A549 (cell line): ENCODE results near the gene ICAM4. TPM values are rescaled to one million over a fixed set of nuclear protein-coding genes. Genes with fewer than 3 reads are reported as not detected.

Source experiments
- ATAC-seq, 2 experiments: fragments of 200-7000 bp in 1 of 2; fragments of >200 bp in 1 of 2; cut with Nextera tagmentation in 1 of 2; cut with Tn5 transposase in 1 of 2; 3 replicates each; pipeline versions ENCODE4 v1.8.0 to v1.9.1; 2018 to 2020; ENCODE audit warnings: mild to moderate bottlenecking in 1 of 2, moderate library complexity in 1 of 2
- CTCF ChIA-PET: fragments of 300-600 bp; sonication (Branson Sonifier 250); formaldehyde crosslinking; extraction: SDS; loops from one replicate; lab custom pipeline; 2021; ENCODE audit warnings: antibody characterized with exemption, inconsistent platforms; lab: Yijun Ruan, JAX
- POLR2A ChIA-PET: fragments of 350-600 bp; formaldehyde crosslinking; extraction: SDS; loops from one replicate; lab custom pipeline; 2021; ENCODE audit warnings: antibody characterized with exemption, inconsistent platforms; lab: Yijun Ruan, JAX
- DNase-seq, 2 experiments: peaks; one replicate each; pipeline versions ENCODE4 v3.0.0 to v3.0.0-alpha.2; 2011 to 2016; ENCODE audit warnings: low read depth in 1 of 2, low spot score in 1 of 2
- FAIRE-seq: peaks from 2 replicates; lab custom pipeline; 2011; peaks lifted over from hg19 to GRCh38; lab: Jason Lieb, UNC
- H3K27ac ChIP-seq, 2 experiments: fragments of >200 bp; sonication (Bioruptor Twin); formaldehyde crosslinking; 3 replicates each; pipeline ENCODE4 v1.5.1; 2016 to 2017
- H3K4me1 ChIP-seq: fragments of >200 bp; sonication (Bioruptor Twin); formaldehyde crosslinking; 3 replicates; pipeline ENCODE4 v1.6.1; 2016
- H3K4me2 ChIP-seq: fragments of >200 bp; sonication (Bioruptor Twin); formaldehyde crosslinking; 3 replicates; pipeline ENCODE4 v1.6.1; 2016
- H3K4me3 ChIP-seq: fragments of >200 bp; sonication (Bioruptor Twin); formaldehyde crosslinking; 3 replicates; pipeline ENCODE4 v1.5.1; 2016
- H3K9me3 ChIP-seq: fragments of >200 bp; sonication (Bioruptor Twin); formaldehyde crosslinking; 3 replicates; pipeline ENCODE4 v1.6.1; 2016
- BHLHE40 ChIP-seq: IDR thresholded peaks from 2 replicates; pipeline ENCODE4 v1.6.1; 2012; ENCODE audit warnings: low read depth, low read length, inconsistent platforms
- CBX8 ChIP-seq: fragments of 200-600 bp; sonication (generic); IDR thresholded peaks from 2 replicates; pipeline ENCODE4 v1.6.1; 2016
- E2F6 ChIP-seq: IDR thresholded peaks from 2 replicates; pipeline ENCODE4 v1.6.1; 2012; ENCODE audit warnings: low read depth, borderline replicate concordance
- FOSL2 ChIP-seq, 2 experiments: fragments of 450-650 bp in 1 of 2; fragments of >200 bp in 1 of 2; sonication (Bioruptor Twin) in 1 of 2; formaldehyde crosslinking; IDR thresholded peaks; 2 replicates each; pipeline versions ENCODE4 v1.5.0 to v1.6.1; 2016 to 2020; ENCODE audit warnings: mild to moderate bottlenecking in 1 of 2, moderate library complexity in 1 of 2
- MAX ChIP-seq: IDR thresholded peaks from 2 replicates; pipeline ENCODE4 v1.6.1; 2012
- MAZ ChIP-seq: fragments of 150-350 bp; IDR thresholded peaks from 2 replicates; pipeline ENCODE4 v1.6.1; 2014; ENCODE audit warnings: antibody characterized with exemption, low read depth, low read length, borderline replicate concordance
- NFE2L2 ChIP-seq: fragments of 150-350 bp; conservative IDR thresholded peaks from 2 replicates; pipeline ENCODE4 v1.6.1; 2014; ENCODE audit warnings: low read length
- REST ChIP-seq: fragments of 200-600 bp; sonication (generic); IDR thresholded peaks from 2 replicates; pipeline ENCODE4 v1.6.1; 2016; ENCODE audit warnings: antibody characterized with exemption, mild to moderate bottlenecking, moderate library complexity
- ZSCAN20 ChIP-seq: fragments of 250-450 bp; sonication (Bioruptor Pico); IDR thresholded peaks from 2 replicates; pipeline ENCODE4 v1.8.0; 2022; ENCODE audit warnings: mild to moderate bottlenecking, moderate library complexity
- WGBS: methylation state at CpG from one replicate; pipeline ENCODE4 v1.1.6; 2017; ENCODE audit errors: missing lambda C conversion rate; 5-methylcytosine and 5-hydroxymethylcytosine counted together
- polyA plus RNA-seq, 4 experiments: library from polyadenylated mRNA; depleted of rRNA in 3 of 4; stranded (reverse); fragments of >200 nt; fragmentation: RNase III in 1 of 4; extraction: RNeasy Plus Mini Kit Qiagen cat#74134 plus additional on column Dnase treatment in 1 of 4; gene quantifications; 2 replicates in 3 of 4; 3 replicates in 1 of 4; pipeline ENCODE4 v1.2.3, GENCODE V29; 2011 to 2017

Gene ICAM4
- polyA plus RNA-seq, 2 of the 4 experiments (the other 2 are of a cell fraction), result not detected

DNA sequence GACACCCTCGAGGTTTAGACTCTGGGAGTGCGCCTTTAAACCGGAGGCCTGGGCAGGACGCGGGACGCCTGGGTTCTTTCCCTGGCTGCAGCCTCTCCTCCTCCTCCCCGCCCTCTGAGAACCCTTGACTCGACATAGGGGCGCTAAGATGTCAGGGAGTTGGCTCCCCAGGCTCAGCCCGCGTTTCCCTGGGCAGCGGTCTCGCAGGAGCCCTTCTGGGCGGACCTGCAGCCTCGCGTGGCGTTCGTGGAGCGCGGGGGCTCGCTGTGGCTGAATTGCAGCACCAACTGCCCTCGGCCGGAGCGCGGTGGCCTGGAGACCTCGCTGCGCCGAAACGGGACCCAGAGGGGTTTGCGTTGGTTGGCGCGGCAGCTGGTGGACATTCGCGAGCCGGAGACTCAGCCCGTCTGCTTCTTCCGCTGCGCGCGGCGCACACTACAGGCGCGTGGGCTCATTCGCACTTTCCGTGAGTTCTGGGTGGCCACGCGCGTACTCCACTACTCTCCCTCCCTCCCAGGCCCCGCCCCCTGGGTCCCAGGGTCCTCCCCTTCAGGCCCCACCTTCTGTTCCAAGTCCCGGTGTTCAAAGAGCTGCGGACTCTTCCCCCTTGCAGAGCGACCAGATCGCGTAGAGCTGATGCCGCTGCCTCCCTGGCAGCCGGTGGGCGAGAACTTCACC lies 4.3 kb downstream of the ICAM4 start:
- H3K4me1 ChIP-seq, result peaks cover 16% of the 10 kb centered on the region
- no peaks in the 10 kb centered on the region for H3K9me3 ChIP-seq
- H3K27ac ChIP-seq, result peak overlapping the region in 1 of 2 experiments; percentile 70; a peak in 2 of 6 replicates
- ChIA-PET CTCF (interaction anchor here (0.9 to 1.6 kb wide), 3 partner anchors 32 to 100 kb away, joined by 4 to 6 read pairs (median 5); no protein-coding TSS in a partner anchor), POLR2A (no interaction called here)
- TF ChIP-seq E2F6 (peak; percentile 59), MAX (peak; percentile 62), CBX8 (no peak)
- H3K4me3 ChIP-seq, result peak overlapping the region; percentile 52
- WGBS, result 6% methylated on average over 7 of the region's 57 CpGs
- peak overlapping the region; percentile 97 for H3K4me2 ChIP-seq
- ATAC-seq, result peak; percentile 47 to 67; a peak in 5 of 6 replicates
- peak in 1 of 2 experiments; percentile 58 for DNase-seq
- FAIRE-seq, result no peak

- peaks cover 16% of the 10 kb centered on the region for H3K4me1 ChIP-seq
- no peak for FAIRE-seq
Measured at GRCh38 chr19:10291554-10292205, 4.9 kb downstream of the ICAM4 start.

DNA sequence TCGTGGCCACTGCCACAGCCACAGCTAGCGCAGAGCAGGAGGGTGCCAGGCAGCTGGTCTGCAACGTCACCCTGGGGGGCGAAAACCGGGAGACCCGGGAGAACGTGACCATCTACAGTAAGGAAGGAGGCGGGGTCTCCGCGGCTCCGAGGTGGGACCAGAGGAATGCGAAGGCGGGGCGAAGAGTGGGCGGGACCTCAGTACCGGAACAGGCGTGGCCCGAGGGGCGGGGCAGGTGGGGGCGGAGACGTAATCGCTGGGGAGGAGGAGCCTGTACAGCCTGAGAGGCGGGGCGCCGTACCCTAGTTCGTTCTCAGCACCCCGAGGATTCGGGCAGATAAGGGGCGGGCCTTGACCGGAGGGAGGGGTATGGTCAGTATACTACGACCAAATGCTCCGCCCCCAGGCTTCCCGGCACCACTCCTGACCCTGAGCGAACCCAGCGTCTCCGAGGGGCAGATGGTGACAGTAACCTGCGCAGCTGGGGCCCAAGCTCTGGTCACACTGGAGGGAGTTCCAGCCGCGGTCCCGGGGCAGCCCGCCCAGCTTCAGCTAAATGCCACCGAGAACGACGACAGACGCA lies 5.5 kb downstream of the ICAM4 start:
- POLR2A ChIA-PET, result no interaction called here
- peak; percentile 10 to 41; a peak in 3 of 6 replicates for ATAC-seq
- DNase-seq, result peak in 1 of 2 experiments; percentile 72
- no peak for FAIRE-seq
- Histone ChIP-seq H3K4me3 (peak overlapping the region; percentile 52), H3K27ac (no peak overlapping the region), H3K4me2 (peak overlapping the region; percentile 97), H3K9me3 (no peaks in the 10 kb centered on the region), H3K4me1 (peaks cover 16% of the 10 kb centered on the region)
- WGBS, result 35% methylated on average over 20 of the region's 45 CpGs
- CTCF ChIA-PET, result interaction anchor here (1.5 to 1.6 kb wide), 2 partner anchors 34 to 96 kb away, joined by 4 to 6 read pairs; no protein-coding TSS in a partner anchor
- TF ChIP-seq BHLHE40 (no peak), NFE2L2 (no peak), REST (no peak), FOSL2 (IDR thresholded peaks at IDR 0.05) (no peak), FOSL2 (CRISPR knock-in tag; IDR thresholded peaks at IDR 0.05) (no peak)

More at GRCh38 chr19:10291554-10292205, 4.9 kb downstream of the ICAM4 start:
- ATAC-seq (peak; percentile 1 to 14; a peak in 4 of 6 replicates), DNase-seq (no peak)
- Histone ChIP-seq H3K9me3 (no peaks in the 10 kb centered on the region), H3K4me3 (peak overlapping the region; percentile 52), H3K27ac (peak overlapping the region in 1 of 2 experiments; percentile 70; a peak in 2 of 6 replicates), H3K4me2 (peak overlapping the region; percentile 97)
- no peak for TF ChIP-seq MAZ
- peak; percentile 39; the same call in 1 of the 2 replicates for TF ChIP-seq MAX
- TF ChIP-seq ZSCAN20, result no peak
- POLR2A ChIA-PET, result no interaction called here
- CTCF ChIA-PET, result interaction anchor here (0.9 to 1.6 kb wide), 3 partner anchors 33 to 99 kb away, joined by 4 to 6 read pairs (median 5); no protein-coding TSS in a partner anchor
- WGBS, result 10% methylated on average over 11 of the region's 49 CpGs
